RKO (cell line): ENCODE results near the gene STK32C.
"Not testable (repeated sequence)": the region's sequence is repeated elsewhere in the genome, so short reads cannot be mapped to it uniquely, and the experiment has no call there.

Source experiments
- DNase-seq: peaks from one replicate; pipeline ENCODE4 v3.0.0-alpha.2; 2016; ENCODE audit warnings: low spot score

The STK32C gene

GRCh38 chr10:132167041-132167674 is 140.6 kb downstream of the STK32C start:
- DNase-seq: no peak

DNA sequence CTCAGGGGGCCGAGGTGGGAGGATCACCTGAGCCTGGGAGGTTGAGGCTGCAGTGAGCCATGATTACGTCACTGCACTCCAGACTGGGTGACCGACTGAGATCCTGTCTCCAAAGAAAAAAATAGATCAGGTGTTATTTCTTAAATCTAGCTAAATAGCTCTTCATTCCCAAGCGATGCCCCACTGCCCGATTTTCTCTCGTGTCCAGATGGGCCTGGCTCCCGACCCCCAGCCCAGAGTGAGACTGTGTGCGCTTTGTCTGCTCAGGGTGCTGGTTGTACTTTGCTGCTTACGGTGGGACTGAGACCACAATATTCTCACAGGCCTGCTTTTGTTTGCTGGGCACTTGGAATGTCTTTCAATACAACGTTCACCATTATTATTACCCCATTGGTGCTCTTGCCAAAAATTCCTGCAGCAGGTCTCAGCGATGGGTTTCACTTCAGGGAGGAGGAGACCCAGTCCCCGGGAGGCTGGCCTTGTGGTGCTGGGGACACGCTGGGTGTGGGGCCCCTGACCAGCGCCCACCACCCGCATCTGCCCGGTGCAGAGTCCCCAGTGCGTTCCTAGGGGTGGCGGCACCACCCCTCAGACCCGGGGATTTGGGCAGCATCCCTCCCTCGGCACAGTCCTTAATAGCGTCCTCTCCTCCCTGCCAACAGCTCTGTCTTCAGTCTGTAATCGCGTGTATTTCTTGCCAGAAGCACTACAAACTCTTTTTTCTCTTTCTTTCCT is 141.4 kb downstream of the STK32C start:
- DNase-seq: no peak

DNA sequence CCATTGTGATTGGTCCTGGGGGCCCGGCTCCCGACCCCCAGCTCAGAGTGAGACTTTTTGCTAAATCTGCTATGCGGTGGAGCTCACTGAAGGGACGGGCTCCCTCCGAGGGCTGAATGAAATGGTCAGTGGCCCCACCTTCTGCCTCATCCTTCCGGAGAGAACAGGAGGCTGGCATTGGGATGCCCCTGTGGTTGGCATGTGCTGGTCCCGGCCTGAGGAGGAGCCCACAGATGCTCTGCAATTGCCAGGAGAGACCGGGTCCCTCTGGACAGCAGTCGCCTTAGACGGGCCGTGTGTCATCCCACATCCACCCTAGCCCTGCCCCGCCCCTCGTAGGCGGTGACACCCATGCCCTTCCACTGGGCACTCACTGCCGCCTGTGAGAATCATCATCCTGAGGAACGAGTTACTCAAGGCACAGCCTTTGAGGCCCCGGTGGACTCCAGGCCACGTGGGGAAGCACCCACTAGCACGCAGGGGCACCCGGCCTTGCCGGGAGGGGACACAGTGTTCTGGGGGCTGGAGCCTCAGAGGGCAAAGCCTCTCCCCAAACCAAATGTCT is 142.3 kb downstream of the STK32C start:
- DNase-seq: no peak

DNA sequence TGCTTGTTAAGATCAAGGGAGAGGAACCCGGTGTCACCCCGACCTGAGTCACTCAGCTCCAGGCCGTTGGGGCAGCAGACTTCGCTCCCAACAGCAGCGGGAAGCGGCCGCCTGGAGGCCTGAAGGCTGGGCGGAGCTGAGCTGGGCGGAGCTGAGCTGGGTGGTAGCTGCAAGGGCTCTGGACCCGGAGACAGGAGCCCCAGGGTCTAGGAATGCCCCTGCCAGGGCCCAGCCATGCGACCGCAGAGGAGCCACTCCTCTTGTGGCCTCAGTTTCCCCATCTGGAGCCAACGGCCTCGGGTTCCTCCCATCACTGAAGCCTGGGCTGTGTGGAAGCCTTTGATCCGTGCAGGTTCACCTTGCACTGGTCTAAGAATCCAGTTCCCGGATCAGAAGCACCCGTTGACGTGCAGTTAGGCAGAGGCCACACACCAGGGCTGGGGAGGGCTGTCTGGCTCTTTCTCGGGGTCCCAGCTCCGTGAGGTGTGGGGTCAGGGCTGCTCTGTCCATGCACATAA is 142.9 kb downstream of the STK32C start:
- no peak for DNase-seq

DNA sequence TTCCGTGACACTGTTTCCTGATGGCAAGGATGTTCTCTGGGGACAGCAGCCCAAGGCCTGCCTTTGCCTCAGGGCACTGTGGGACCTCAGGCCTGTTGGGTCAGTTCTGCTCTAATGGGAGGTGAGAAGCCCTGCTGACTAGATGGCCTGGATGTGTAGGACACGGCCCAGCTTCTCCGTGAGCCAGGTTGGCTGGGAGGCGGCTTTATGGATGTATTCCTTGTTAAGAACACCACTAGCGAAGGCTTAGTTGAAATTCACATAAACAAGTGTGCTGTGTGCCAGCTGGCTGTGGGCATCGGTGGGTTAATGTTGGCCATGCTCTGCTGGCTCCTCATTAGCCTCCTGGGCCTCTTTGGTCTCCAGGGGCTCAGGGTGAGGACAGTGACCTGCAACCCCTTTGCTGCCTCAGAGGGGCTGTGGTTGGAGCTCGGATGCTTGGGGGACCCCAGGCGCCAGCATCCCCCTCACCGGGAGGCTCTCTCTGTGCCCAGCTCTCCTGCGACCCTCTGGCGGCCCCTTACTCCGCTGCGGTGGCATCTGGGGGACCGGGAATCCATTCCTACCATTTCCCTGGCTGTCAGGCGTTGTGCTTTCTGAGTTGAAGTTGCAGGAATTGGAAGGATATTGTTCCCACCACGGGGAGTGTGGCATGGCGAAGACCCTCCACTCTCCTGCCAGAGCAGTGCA is 143.8 kb downstream of the STK32C start:
- DNase-seq: no peak

DNA sequence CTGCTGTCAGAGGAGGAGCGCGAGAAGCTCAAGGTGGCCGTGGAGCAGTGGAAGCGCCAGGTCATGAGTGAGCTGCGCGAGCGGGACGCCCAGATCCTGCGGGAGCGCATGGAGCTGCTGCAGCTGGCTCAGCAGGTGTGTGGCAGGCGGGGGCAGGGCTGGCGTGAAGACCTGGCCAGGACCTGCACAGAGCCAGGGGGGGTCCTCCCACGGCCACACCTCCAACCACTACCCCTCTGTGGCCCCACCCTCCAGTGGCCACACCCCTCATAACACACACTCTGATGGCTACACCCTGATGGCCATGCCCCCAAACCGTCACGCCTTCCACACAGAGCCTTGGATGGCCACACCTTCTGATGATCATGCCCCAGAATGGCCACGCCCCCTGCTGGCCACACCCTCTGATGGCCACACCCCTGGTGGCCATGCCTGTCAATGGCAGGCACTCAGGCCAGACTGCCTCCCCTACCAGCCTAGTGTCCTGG is 144.4 kb downstream of the STK32C start:
- peak; percentile 66 for DNase-seq

- no peak for DNase-seq
Observed at GRCh38 chr10:132162590-132163277, 145.0 kb downstream of the STK32C start.

GRCh38 chr10:132162021-132162531 is 145.7 kb downstream of the STK32C start:
- no peak for DNase-seq

DNA sequence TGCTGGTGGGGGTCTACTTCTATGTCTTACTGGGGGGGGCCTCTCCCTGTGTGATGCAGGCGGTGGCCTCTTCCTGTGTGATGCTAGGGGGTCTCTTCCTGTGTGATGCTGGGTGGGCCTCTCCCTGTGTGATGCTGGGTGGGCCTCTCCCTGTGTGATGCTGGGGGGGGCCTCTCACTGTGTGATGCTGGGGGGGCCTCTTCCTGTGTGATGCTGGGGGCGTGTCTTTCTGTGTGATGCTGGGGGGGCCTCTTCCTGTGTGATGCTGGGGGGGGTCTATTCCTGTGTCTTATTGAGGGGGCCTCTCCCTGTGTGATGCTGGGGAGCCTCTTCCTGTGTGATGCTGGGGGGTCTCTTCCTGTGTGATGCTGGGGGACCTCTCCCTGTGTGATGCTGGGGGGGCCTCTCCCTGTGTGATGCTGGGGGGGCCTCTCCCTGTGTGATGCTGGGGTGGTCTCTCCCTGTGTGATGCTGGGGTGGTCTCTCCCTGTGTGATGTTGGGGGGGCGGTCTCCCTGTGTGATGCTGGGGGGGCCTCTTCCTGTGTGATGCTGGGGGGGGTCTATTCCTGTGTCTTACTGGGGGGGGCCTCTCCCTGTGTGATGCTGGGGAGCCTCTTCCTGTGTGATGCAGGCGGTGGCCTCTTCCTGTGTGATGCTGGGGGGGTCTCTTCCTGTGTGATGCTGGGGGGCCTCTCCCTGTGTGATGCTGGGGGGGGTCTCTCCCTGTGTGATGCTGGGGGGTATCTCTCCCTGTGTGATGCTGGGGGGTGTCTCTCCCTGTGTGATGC is 146.7 kb downstream of the STK32C start:
- not testable (repeated sequence) for DNase-seq

DNA sequence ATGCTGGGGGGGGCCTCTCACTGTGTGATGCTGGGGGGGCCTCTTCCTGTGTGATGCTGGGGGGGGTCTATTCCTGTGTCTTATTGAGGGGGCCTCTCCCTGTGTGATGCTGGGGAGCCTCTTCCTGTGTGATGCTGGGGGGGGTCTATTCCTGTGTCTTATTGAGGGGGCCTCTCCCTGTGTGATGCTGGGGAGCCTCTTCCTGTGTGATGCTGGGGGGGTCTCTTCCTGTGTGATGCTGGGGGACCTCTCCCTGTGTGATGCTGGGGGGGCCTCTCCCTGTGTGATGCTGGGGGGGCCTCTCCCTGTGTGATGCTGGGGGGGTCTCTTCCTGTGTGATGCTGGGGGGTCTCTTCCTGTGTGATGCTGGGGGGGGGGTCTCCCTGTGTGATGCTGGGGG is 147.5 kb downstream of the STK32C start:
- not testable (repeated sequence) for DNase-seq

GRCh38 chr10:132159302-132160230 is 148.2 kb downstream of the STK32C start:
- DNase-seq: not testable (repeated sequence)

GRCh38 chr10:132158823-132159222 is 148.9 kb downstream of the STK32C start:
- no peak for DNase-seq

- DNase-seq: no peak
Observed at GRCh38 chr10:132158122-132158741, 149.5 kb downstream of the STK32C start.
